OCI-M2 (cell line): Measurements from ENCODE around the gene CNOT1.
"Not testable (repeated sequence)": the region's sequence is repeated elsewhere in the genome, so short reads cannot be mapped to it uniquely, and the experiment has no call there.

Experiments used
- DNase-seq: peaks from one replicate; lab custom pipeline; 2025; ENCODE audit not compliant: unreplicated experiment; lab: John Stamatoyannopoulos, UW

The CNOT1 gene

GRCh38 chr16:58638148-58639036 is 8.8 kb upstream of the CNOT1 start:
- DNase-seq = no peak

- not testable (repeated sequence) for DNase-seq
Measured at GRCh38 chr16:58637021-58637420, 7.4 kb upstream of the CNOT1 start.

GRCh38 chr16:58636466-58636865 is 6.8 kb upstream of the CNOT1 start:
- DNase-seq = no peak

GRCh38 chr16:58635502-58635901 is 5.9 kb upstream of the CNOT1 start:
- DNase-seq = no peak

GRCh38 chr16:58634265-58634802 is 4.7 kb upstream of the CNOT1 start:
- DNase-seq = no peak

- DNase-seq = no peak
Measured at GRCh38 chr16:58628845-58629732, 537 bp downstream of the CNOT1 start.

GRCh38 chr16:58624209-58624608 is 5.4 kb downstream of the CNOT1 start:
- no peak for DNase-seq

- no peak for DNase-seq
Measured at GRCh38 chr16:58620396-58620795, 9.2 kb downstream of the CNOT1 start.

GRCh38 chr16:58615280-58615679 is 14.3 kb downstream of the CNOT1 start:
- no peak for DNase-seq

GRCh38 chr16:58614860-58615259 is 14.8 kb downstream of the CNOT1 start:
- no peak for DNase-seq

GRCh38 chr16:58614212-58614611 is 15.4 kb downstream of the CNOT1 start:
- no peak for DNase-seq

GRCh38 chr16:58612965-58613364 is 16.7 kb downstream of the CNOT1 start:
- not testable (repeated sequence) for DNase-seq

- DNase-seq = no peak
Measured at GRCh38 chr16:58608601-58609136, 21.0 kb downstream of the CNOT1 start.

GRCh38 chr16:58605562-58605961 is 24.1 kb downstream of the CNOT1 start:
- no peak for DNase-seq

GRCh38 chr16:58591083-58591482 is 38.5 kb downstream of the CNOT1 start:
- no peak for DNase-seq

- DNase-seq = no peak
Measured at GRCh38 chr16:58589326-58589905, 40.2 kb downstream of the CNOT1 start.

GRCh38 chr16:58588406-58588805 is 41.2 kb downstream of the CNOT1 start:
- no peak for DNase-seq

GRCh38 chr16:58586340-58587030 is 43.1 kb downstream of the CNOT1 start:
- no peak for DNase-seq

- DNase-seq = no peak
Measured at GRCh38 chr16:58584831-58585505, 44.7 kb downstream of the CNOT1 start.
